GM13976 (cell line): ENCODE data around the gene AGRP.

Experiments
- DNase-seq: peaks from one replicate; pipeline ENCODE4 v3.0.0; 2012; ENCODE audit warnings: low spot score
- CTCF ChIP-seq: IDR thresholded peaks from 2 replicates; pipeline ENCODE4 v1.5.1; 2012; ENCODE audit warnings: borderline replicate concordance, mild to moderate bottlenecking; ENCODE audit not compliant: insufficient read depth; ENCODE audit errors: extremely low read depth, missing control alignments, control extremely low read depth
- in situ Hi-C: fragments of 300-500 bp; cut with MboI; formaldehyde crosslinking; loops from one replicate; pipeline ENCODE4 v1.12.0; 2022; ENCODE audit warnings: low sequenced_read_pairs, mixed read lengths, inconsistent platforms; ENCODE audit not compliant: unreplicated experiment

The AGRP gene

GRCh38 chr16:67436640-67437193 is 46.6 kb downstream of the AGRP start:
- no peak for TF ChIP-seq CTCF
- in situ Hi-C loops: no loop called here

GRCh38 chr16:67435758-67436164 is 47.6 kb downstream of the AGRP start:
- in situ Hi-C loops: no loop called here
- no peak for DNase-seq
- no peak for TF ChIP-seq CTCF

More at GRCh38 chr16:67436640-67437193, 46.6 kb downstream of the AGRP start:
- no peak for DNase-seq

DNA sequence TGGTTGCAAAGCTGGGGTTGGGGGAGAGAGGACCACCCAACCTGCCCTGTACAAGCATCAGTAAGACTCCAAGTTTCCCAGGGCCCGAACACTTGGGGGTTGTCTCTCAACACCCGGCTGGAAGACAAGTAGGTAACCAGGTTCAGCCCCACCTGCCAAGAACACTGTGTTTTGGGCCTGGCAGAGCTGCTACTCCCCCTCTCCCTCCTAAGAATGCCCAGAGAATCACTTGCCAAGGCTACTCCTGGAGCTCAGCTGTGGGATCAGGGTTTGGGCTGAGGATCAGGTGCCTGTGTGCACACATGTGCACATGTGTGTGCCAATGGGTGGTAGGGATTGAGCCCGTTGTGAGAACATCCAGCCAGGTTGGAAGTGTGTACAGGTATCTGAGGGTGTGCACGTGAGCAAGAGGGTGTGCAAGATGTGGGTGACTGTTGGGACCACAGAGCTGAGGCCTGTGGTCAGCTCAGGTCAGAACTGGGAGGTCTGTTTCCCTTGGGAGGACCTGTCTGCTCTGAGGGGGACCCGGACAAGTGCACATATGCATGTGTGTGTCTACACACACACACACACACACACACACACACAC is 50.1 kb downstream of the AGRP start:
- DNase-seq: no peak
- TF ChIP-seq CTCF: no peak
- in situ Hi-C loops: no loop called here
